OCI-LY1 (cell line): ENCODE measurements around the gene TACC3.

Experiments used
- H2AFZ ChIP-seq: fragments of 200-600 bp; sonication (generic), shearing (Covaris generic); 2 replicates; pipeline ENCODE4 v1.6.0; 2014; ENCODE audit warnings: antibody characterized with exemption, mild to moderate bottlenecking, low read length
- H3F3A ChIP-seq: fragments of 200-600 bp; sonication (generic), shearing (Covaris generic); 2 replicates; pipeline ENCODE4 v1.6.0; 2014; ENCODE audit warnings: mild to moderate bottlenecking, antibody characterized with exemption, low read length, moderate library complexity; ENCODE audit not compliant: insufficient read depth
- H3K27ac ChIP-seq: fragments of 200-600 bp; sonication (generic); 2 replicates; pipeline ENCODE4 v1.5.1; 2014; ENCODE audit warnings: low read length, mixed run types, mild to moderate bottlenecking, low read depth; ENCODE audit not compliant: poor library complexity, severe bottlenecking
- H3K27me3 ChIP-seq: fragments of 200-600 bp; sonication (generic); 2 replicates; pipeline ENCODE4 v1.6.0; 2014; ENCODE audit warnings: antibody characterized with exemption, mild to moderate bottlenecking, low read length, moderate library complexity; ENCODE audit not compliant: insufficient read depth
- H3K36me3 ChIP-seq: fragments of 200-600 bp; sonication (generic); 2 replicates; pipeline ENCODE4 v1.6.1; 2014; ENCODE audit warnings: mild to moderate bottlenecking, antibody characterized with exemption, low read length, moderate library complexity, mixed read lengths; ENCODE audit not compliant: insufficient read depth
- H3K4me1 ChIP-seq: fragments of 200-600 bp; sonication (generic); 2 replicates; pipeline ENCODE4 v1.5.1; 2014; ENCODE audit warnings: mild to moderate bottlenecking, low read length, moderate library complexity; ENCODE audit not compliant: insufficient read depth, severe bottlenecking
- H3K4me2 ChIP-seq: fragments of 200-600 bp; sonication (generic), shearing (Covaris generic); 2 replicates; pipeline ENCODE4 v1.6.1; 2014; ENCODE audit warnings: low read length
- H3K4me3 ChIP-seq: fragments of 200-600 bp; sonication (generic); 2 replicates; pipeline ENCODE4 v1.5.1; 2014; ENCODE audit warnings: low read length, low read depth, mild to moderate bottlenecking, mixed read lengths; ENCODE audit not compliant: poor library complexity, severe bottlenecking
- H3K79me2 ChIP-seq: fragments of 200-600 bp; shearing (Covaris generic); 2 replicates; pipeline ENCODE4 v1.6.1; 2016; ENCODE audit warnings: mixed run types, low read length, mixed read lengths; ENCODE audit not compliant: insufficient read depth
- H3K9ac ChIP-seq: fragments of 200-600 bp; sonication (generic), shearing (Covaris generic); 2 replicates; pipeline ENCODE4 v1.6.1; 2014; ENCODE audit warnings: mild to moderate bottlenecking, low read length, mixed read lengths
- H3K9me2 ChIP-seq: fragments of 200-600 bp; sonication (generic), shearing (Covaris generic); 2 replicates; pipeline ENCODE4 v1.6.1; 2014; ENCODE audit warnings: low read depth, mild to moderate bottlenecking, low read length, mixed read lengths
- H3K9me3 ChIP-seq: fragments of 200-600 bp; shearing (Covaris generic); 2 replicates; pipeline ENCODE4 v1.6.1; 2014; ENCODE audit warnings: low read length, mixed read lengths
- H4K20me1 ChIP-seq: fragments of 200-600 bp; sonication (generic), shearing (Covaris generic); 2 replicates; pipeline ENCODE4 v1.6.0; 2016; ENCODE audit warnings: mild to moderate bottlenecking, low read length; ENCODE audit not compliant: insufficient read depth
- EZH2 ChIP-seq: fragments of 200-600 bp; sonication (generic), shearing (Covaris generic); IDR thresholded peaks from 2 replicates; pipeline ENCODE4 v1.8.0; 2017; ENCODE audit warnings: borderline replicate concordance, mixed run types, mild to moderate bottlenecking, antibody characterized with exemption, low read length, moderate library complexity, mixed read lengths
- TF ChIP-seq, protein P1 (sequence below): fragments of 200-600 bp; sonication (generic), shearing (Covaris generic); IDR thresholded peaks from 2 replicates; pipeline ENCODE4 v1.5.1; 2017; ENCODE audit warnings: mild to moderate bottlenecking, antibody characterized with exemption, low read length, moderate library complexity, mixed read lengths

TACC3 gene

GRCh38 chr4:1740021-1740545 lies 18.8 kb downstream of the TACC3 start:
- Histone ChIP-seq H3K4me2 (no peak overlapping the region), H3K9ac (no peak overlapping the region), H3K9me3 (no peaks in the 10 kb centered on the region), H3K36me3 (peaks cover 86% of the 10 kb centered on the region), H4K20me1 (no peaks in the 10 kb centered on the region), H3K27ac (no peak overlapping the region), H3K4me3 (no peak overlapping the region), H3F3A (no peaks in the 10 kb centered on the region), H2AFZ (no peak overlapping the region), H3K9me2 (no peaks in the 10 kb centered on the region), H3K79me2 (no peaks in the 10 kb centered on the region), H3K27me3 (no peaks in the 10 kb centered on the region), H3K4me1 (no peaks in the 10 kb centered on the region)
- TF ChIP-seq, protein P1, sequence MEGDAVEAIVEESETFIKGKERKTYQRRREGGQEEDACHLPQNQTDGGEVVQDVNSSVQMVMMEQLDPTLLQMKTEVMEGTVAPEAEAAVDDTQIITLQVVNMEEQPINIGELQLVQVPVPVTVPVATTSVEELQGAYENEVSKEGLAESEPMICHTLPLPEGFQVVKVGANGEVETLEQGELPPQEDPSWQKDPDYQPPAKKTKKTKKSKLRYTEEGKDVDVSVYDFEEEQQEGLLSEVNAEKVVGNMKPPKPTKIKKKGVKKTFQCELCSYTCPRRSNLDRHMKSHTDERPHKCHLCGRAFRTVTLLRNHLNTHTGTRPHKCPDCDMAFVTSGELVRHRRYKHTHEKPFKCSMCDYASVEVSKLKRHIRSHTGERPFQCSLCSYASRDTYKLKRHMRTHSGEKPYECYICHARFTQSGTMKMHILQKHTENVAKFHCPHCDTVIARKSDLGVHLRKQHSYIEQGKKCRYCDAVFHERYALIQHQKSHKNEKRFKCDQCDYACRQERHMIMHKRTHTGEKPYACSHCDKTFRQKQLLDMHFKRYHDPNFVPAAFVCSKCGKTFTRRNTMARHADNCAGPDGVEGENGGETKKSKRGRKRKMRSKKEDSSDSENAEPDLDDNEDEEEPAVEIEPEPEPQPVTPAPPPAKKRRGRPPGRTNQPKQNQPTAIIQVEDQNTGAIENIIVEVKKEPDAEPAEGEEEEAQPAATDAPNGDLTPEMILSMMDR = no peak
- no peak for TF ChIP-seq EZH2

DNA sequence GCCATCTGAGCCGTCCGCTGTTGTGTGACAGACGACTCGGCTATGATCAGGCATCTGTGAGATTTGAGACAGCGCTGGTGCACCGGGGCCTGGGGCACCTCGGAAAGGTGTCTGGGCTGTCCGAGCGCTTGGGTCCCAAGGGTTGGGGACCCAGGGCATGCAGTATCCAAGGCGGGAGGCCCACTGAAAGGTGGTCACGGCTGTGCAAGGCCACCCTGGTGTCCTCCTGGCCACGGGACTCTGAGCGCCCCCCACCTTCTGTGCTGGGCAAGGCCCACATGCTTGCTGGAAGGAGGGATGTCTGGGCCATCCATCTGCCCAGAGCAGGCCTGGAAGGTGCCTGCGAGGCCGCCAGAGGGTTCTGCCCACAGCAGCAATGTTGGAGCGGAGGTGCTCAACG lies 19.9 kb downstream of the TACC3 start:
- no peaks in the 10 kb centered on the region for H3K27me3 ChIP-seq
- TF ChIP-seq EZH2 = no peak
- TF ChIP-seq, protein P1 = no peak
- no peak overlapping the region for H3K9ac ChIP-seq
- H3K36me3 ChIP-seq = peaks cover 76% of the 10 kb centered on the region
- H3K9me2 ChIP-seq = no peaks in the 10 kb centered on the region
- no peaks in the 10 kb centered on the region for H4K20me1 ChIP-seq
- no peaks in the 10 kb centered on the region for H3K4me1 ChIP-seq
- no peak overlapping the region for H3K4me2 ChIP-seq
- H3F3A ChIP-seq = no peaks in the 10 kb centered on the region
- no peaks in the 10 kb centered on the region for H3K79me2 ChIP-seq
- no peak overlapping the region for H2AFZ ChIP-seq
- H3K9me3 ChIP-seq = no peaks in the 10 kb centered on the region
- H3K27ac ChIP-seq = no peak overlapping the region
- H3K4me3 ChIP-seq = no peak overlapping the region

- Histone ChIP-seq H3K36me3 (peaks cover 53% of the 10 kb centered on the region), H4K20me1 (no peaks in the 10 kb centered on the region), H3K9me2 (no peaks in the 10 kb centered on the region)
Measured at GRCh38 chr4:1743551-1743950, 22.2 kb downstream of the TACC3 start.

More at GRCh38 chr4:1743551-1743950, 22.2 kb downstream of the TACC3 start:
- Histone ChIP-seq H3K9ac (no peak overlapping the region), H3K79me2 (no peaks in the 10 kb centered on the region), H3K27me3 (no peaks in the 10 kb centered on the region), H3F3A (no peaks in the 10 kb centered on the region), H3K4me1 (no peaks in the 10 kb centered on the region), H3K4me2 (no peak overlapping the region), H3K9me3 (no peaks in the 10 kb centered on the region), H3K4me3 (no peak overlapping the region), H3K27ac (no peak overlapping the region), H2AFZ (no peak overlapping the region)
- no peak for TF ChIP-seq EZH2
- TF ChIP-seq, protein P1 = no peak
